Hematopoietic multipotent progenitor cell treated with erythropoietin and hydrocortisone succinate and interleukin-3 and kit ligand, for 4 days (in vitro differentiated cells): ENCODE data around the gene MTFP1.
"Not testable (repeated sequence)": the region's sequence is repeated elsewhere in the genome, so short reads cannot be mapped to it uniquely, and the experiment has no call there.

Source experiments
- DNase-seq: peaks from one replicate; pipeline ENCODE4 v3.0.0-alpha.2; 2015

The MTFP1 gene

DNA sequence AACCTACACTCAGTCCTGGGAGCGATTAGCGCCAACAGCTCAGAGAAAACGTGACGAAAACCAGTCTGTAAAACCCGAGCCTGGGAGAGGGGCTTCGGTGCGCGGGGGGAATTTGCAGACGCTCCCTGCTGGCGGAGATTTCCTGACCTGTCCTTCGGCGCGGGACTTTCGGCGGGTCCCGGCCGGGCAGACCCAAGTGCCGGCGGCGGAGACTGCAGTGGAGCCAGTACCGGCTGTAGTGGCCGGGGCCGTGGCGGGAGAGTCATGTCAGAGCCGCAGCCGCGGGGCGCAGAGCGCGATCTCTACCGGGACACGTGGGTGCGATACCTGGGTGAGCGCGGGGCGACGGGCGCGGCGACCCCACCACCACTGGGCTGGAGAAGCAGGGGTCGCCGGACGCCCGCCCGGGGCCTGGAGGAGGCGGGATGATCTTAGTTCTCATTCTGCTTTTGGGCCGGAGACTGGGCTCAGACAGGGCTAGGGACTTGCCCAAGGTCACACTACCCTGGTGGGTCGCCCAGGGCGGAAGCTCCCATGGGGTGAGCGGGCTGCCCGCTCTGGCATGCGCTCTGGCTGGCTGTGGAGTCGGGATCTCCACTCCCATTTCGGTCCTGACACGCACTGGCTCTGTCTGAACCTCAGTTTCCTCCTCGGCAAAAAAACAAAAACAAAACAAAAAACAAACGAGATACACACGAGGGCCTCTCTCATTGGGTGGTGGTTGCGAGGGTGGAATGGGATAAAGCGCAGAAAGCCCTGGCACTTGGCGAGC lies at the start of gene MTFP1:
MTFP1 (plus strand) TSS at position 153 of the 772 bp plus-strand sequence; CDS start at position 265, 112 bp downstream.
- peak; percentile 87 for DNase-seq

DNA sequence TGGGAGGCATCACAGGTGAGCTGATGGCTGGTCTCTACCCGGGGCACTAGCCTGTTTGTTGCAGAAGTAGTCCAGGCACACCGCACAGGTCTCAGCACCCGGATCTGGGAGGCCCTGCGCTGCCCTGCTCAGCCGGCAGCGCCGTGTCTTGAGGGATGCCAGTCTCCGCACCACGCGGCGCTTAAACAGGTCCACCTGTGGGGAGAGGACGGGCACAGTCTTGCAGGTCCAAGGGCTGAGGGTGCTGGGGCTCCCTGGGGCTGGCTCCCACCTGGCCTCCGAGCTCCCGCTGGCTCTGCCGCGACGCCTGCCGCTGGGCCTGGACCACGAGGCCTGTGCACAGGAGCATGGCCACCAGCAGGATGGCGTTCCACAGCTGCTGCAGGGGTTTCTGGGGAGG lies 45.6 kb upstream of the MTFP1 start:
- no peak for DNase-seq

- DNase-seq = no peak
Observed at GRCh38 chr22:30381264-30381663, 44.3 kb upstream of the MTFP1 start.

- no peak for DNase-seq
Observed at GRCh38 chr22:30382340-30382739, 43.2 kb upstream of the MTFP1 start.

GRCh38 chr22:30383061-30383460 lies 42.5 kb upstream of the MTFP1 start:
- DNase-seq = no peak

DNA sequence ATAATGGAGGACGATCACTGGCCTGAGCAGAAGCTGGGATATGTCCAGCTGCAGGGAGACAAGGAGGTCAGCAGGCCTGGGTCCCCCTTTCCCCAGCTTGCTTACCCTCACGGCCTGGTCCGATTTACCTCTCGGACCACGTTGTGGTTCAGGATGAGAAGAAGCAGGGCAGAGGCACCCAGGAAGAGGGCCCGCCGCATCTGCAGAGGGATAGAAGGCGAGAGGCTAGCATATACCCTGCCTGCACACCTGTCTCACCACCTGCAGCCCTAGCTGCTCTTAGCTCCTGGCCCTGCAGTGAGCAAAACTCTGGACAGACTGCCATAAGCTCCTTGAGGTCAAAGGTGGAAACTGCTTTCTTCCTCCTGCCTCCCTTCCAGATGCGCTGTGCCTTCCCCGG lies 39.6 kb upstream of the MTFP1 start:
- no peak for DNase-seq

GRCh38 chr22:30386608-30386959 lies 39.0 kb upstream of the MTFP1 start:
- no peak for DNase-seq

DNA sequence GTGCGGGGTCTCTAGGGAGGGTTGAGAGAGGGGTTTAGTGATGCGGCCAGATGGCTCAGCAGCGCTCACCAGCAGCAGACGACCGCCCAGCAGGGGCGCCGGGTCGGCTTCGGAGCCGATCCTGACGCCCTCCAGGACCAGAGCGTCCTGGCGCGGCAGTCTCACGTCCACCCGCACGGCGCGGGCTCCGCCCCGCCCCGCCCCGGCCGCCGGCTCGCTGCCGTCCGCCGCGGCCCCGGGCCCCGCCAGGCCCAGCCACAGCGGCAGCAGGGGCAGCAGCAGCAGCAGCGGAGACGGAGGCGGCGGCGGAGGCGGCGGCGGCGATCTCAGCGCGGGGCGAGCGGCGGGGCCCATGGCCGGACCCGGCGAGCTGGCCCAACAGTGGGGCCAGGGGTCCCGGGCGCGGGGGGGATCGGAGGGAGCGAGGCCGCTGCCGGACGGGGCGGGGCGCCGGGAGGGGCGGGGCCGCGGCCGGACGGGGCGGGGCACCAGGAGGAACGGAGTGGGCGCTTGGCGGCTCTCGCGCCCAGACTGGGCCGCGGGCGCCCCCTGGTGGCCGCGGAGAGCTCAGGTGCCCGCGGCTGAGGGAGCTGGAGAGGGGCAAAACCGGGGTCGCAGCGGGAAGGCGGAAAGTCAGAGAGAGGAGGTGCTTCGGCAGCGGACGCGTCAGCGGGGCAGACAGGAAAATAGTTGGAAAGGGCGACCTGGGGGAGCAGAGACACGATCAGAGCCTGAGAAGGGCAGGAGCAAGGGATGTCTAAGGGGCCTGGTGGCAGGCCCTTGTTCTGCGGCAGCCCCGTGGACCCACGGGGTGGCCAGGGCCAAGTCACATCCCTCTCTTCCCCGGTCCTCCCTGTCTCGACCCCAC lies 38.4 kb upstream of the MTFP1 start, which contains the start of gene RNF215:
RNF215 (minus strand) TSS at position 452 of the 868 bp plus-strand sequence; CDS start at position 354, 98 bp downstream.
- DNase-seq = peak; percentile 89

GRCh38 chr22:30390974-30391691 lies 34.4 kb upstream of the MTFP1 start:
- peak; percentile 94 for DNase-seq

- peak; percentile 52 for DNase-seq
Observed at GRCh38 chr22:30392661-30393321, 32.8 kb upstream of the MTFP1 start.

DNA sequence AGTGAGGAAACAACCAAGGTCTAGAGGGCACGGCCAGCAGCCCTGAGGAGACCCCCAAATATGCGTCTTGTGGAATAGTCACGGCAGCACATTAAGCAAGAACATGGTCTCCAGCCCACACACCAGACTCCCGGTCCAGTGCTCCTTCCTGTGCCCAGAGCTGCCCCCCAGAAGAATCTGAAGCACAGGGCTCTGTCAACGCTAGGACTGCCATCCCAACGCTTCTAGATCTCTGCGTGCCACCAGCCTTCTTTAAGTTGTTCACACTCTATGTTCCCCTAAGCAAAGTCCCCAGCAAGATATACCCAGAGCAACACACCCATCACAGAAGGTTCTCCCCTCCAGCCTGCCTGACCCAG lies 32.3 kb upstream of the MTFP1 start:
- DNase-seq = no peak

DNA sequence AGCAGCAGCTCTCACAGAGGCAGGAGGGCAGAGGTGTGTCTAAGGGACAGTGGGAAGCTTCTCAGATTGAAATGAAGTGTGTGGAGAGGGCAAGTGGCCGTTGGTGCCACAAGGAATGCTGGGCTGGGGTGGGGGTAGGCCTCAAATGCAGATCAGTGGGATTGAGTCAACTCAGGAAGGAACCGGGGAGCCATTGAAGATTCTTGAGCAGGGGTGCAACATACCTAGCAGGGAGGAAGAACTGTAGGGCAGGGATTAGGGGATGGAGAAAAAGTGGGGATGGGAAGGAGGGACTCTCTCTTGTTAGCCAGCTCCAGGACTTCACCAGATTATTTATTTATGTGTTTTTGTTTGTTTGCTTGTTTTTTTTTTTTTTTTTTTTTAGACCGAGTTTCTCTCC lies 31.7 kb upstream of the MTFP1 start:
- no peak for DNase-seq

DNA sequence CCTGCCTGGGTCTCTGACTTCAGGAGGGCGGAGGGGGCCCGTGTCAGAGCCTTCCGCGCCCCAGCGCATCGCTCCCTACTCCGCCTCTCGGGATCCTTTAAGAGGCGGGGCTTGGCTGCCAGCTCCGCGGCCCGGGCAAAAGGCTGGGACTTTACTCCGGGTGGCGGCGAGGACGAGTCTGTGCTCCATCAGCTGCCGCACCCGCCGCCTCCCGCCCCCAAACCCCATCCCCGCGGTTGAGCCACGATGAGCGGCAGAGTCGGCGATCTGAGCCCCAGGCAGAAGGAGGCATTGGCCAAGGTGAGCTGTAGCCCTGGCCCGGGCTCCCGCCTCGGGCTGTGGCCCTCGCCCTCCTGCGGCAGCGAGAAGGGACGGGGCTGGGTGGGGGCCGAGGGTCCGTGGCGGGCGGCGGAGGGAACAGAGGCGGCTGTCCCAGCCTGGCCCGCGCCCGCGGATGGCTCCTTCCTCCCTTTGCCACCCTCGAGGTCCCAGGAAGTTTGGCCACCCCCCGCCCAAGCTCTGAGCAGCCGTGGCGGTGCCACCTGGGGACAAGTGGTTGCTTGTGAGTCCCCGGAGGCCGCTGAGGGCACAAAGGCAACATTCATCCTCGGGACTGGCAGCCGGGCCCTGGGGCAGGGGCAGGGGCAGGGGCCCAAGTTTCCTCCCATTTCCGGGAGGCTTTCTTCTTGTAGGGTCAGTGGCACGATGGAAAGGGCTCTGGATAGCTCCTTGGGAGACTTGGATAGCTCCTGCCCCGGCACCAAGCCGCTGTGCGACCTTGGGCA lies 28.5 kb upstream of the MTFP1 start, which contains the start of gene SEC14L2:
SEC14L2 (plus strand) TSS at position 148 of the 785 bp plus-strand sequence; CDS start at position 247, 99 bp downstream.
- DNase-seq = peak; percentile 82

- DNase-seq = peak; percentile 75
Observed at GRCh38 chr22:30397656-30398635, 27.6 kb upstream of the MTFP1 start.

GRCh38 chr22:30398685-30399680 lies 26.6 kb upstream of the MTFP1 start:
- peak; percentile 93 for DNase-seq

GRCh38 chr22:30399718-30400117 lies 25.9 kb upstream of the MTFP1 start:
- no peak for DNase-seq

- no peak for DNase-seq
Observed at GRCh38 chr22:30400159-30400558, 25.4 kb upstream of the MTFP1 start.

DNA sequence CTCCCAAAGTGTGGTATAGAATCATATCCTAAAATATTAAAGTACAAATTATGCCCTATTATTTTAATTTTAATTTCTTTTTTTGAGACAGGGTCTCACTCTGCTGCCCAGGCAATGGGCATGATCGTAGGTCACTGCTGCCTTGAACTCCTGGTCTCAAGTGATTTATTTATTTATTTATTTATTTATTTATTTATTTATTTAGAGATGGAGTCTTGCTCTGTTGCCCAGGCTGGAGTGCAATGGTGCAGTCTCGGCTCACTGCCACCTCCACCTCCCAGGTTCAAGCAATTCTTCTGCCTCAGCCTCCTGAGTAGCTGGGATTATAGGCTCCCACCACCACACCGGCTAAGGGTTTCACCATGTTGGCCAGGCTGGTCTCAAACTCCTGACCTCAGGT lies 24.5 kb upstream of the MTFP1 start:
- DNase-seq = not testable (repeated sequence)
